Measurements from ENCODE around the gene GTF2F2.

Gene GTF2F2

GRCh38 chr13:45269204-45269603 lies 148.9 kb downstream of the GTF2F2 start:
- H3K27ac ChIP-seq: no peak overlapping the region
- no peak for DNase-seq (ENCODE audit: low spot score)
- no peak overlapping the region for H3K4me3 ChIP-seq
- TF ChIP-seq CTCF (IDR thresholded peaks at IDR 0.05): no peak

GRCh38 chr13:45276913-45277312 lies 156.6 kb downstream of the GTF2F2 start:
- no peak overlapping the region for H3K4me3 ChIP-seq
- TF ChIP-seq CTCF (IDR thresholded peaks at IDR 0.05): no peak
- no peak overlapping the region for H3K27ac ChIP-seq
- DNase-seq (ENCODE audit: low spot score): no peak

GRCh38 chr13:45278096-45278645 lies 157.9 kb downstream of the GTF2F2 start:
- DNase-seq (ENCODE audit: low spot score): no peak
- no peak for TF ChIP-seq CTCF (IDR thresholded peaks at IDR 0.05)
- H3K27ac ChIP-seq: no peak overlapping the region
- no peak overlapping the region for H3K4me3 ChIP-seq

DNA sequence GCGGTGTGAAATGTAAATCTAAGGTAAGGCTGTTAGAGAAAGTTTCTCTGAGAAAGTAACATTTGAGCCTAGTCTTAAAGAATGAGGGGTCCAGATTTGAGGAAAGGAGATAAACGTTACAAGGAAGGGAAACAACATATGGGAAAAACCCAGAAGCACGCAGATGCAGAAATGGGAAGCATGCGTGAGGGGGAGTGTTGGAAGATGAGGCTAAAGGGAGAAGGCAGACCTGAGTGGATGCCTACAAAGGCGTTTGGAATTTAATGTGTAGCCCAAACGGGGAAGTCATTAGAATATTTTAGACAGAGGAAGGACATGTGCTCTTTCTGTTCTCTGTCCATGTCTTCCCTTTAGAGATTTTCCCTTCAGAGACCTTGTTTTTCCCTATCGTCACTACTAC lies 159.7 kb downstream of the GTF2F2 start:
- H3K27ac ChIP-seq: no peak overlapping the region
- no peak for DNase-seq (ENCODE audit: low spot score)
- no peak overlapping the region for H3K4me3 ChIP-seq

DNA sequence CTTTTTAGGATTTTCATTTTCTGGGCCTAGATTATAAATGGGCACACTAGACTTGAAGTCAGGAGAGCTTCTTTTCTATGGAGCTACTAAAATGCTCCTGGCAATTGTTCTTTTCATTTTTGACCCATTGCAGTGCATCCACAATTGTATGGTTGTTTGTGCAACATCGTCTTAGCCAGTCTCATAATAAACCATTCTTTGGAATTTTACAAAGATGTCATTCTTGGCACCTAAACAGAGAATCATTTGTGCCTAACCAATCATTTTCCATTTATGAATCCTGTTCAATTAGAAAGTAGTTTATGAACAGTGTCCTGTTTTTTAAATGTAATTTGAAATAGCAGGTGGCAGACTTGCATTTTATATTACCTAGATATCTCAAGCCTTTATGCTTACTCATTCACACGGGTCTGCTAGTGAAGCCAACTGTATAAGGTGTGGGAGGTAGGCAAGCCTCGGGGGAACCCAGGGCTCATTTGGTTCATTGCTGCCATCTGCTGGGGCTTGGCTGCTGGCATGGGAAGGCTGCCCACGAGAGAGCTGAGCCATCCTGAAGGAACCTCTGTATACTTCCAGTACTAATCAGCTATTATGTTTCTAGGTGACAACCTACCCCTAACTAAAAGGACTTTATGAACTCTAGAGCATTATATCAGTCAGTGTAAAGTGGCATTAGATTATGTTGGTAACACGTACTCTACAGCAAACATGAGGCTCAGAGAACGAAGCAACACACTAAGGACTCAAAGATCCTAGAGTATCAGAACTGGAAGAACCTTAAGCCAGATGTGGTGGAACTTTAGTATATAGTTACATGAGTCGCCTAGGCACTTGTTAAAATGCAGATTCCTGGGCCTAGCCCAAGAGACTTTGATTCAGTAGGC lies 160.7 kb downstream of the GTF2F2 start:
- H3K4me3 ChIP-seq: no peak overlapping the region
- peak; percentile 39 for TF ChIP-seq CTCF (IDR thresholded peaks at IDR 0.05)
- no peak overlapping the region for H3K27ac ChIP-seq

More for the DNA sequence above, 159.7 kb downstream of the GTF2F2 start:
- no peak for TF ChIP-seq CTCF (IDR thresholded peaks at IDR 0.05)

DNA sequence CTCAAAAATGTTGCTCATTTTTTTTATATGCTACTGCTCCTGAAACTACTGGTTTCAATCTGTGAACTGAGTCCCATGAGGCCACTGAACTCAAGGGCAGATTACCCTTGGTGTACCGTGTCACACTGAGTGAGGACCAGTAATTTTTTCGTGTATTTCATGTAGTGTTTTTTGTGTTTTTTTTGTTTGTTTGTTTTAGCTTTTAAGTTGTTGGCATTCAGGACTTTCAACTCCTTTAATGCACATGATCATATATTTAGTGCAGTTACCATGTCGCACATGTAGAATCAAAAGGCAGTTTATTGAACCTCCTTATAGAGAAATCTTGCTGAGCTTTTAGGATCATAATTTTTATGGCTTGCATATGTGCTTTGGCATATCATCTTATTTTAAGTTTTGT lies 162.7 kb downstream of the GTF2F2 start:
- TF ChIP-seq CTCF (IDR thresholded peaks at IDR 0.05): no peak
- no peak for DNase-seq (ENCODE audit: low spot score)
- Histone ChIP-seq H3K4me3 (no peak overlapping the region), H3K27ac (no peak overlapping the region)

More for the DNA sequence above, 160.7 kb downstream of the GTF2F2 start:
- DNase-seq (ENCODE audit: low spot score): no peak

Data from coronary artery (tissue), 2 donors.